SK-N-SH (cell line): ENCODE results near the gene GYS2. TPM values are rescaled to one million over a fixed set of nuclear protein-coding genes. Genes with fewer than 3 reads are reported as not detected.

ENCODE experiments used
- CTCF ChIA-PET: fragments of 300-600, 350-600 bp; formaldehyde crosslinking; extraction: SDS; loops from one replicate; lab custom pipeline; 2021; lab: Yijun Ruan, JAX
- POLR2A ChIA-PET: fragments of 350-600 bp; sonication (Branson Sonifier 250); formaldehyde crosslinking; extraction: SDS; loops from one replicate; lab custom pipeline; 2020; ENCODE audit warnings: antibody characterized with exemption, inconsistent platforms; lab: Yijun Ruan, JAX
- DNase-seq: peaks from one replicate; pipeline ENCODE4 v3.0.0; 2012
- H2AFZ ChIP-seq: fragments of 200-600 bp; sonication (generic); 2 replicates; pipeline ENCODE4 v1.8.1; 2016; ENCODE audit warnings: antibody characterized with exemption, mild to moderate bottlenecking, low read depth
- H3F3A ChIP-seq: fragments of 200-600 bp; sonication (generic); replicated peaks from 2 replicates; pipeline ENCODE3; 2016; ENCODE audit warnings: antibody characterized with exemption, mild to moderate bottlenecking; ENCODE audit not compliant: insufficient read depth
- H3K27ac ChIP-seq, 2 experiments: fragments of 200-500 bp in 1 of 2; fragments of 200-600 bp in 1 of 2; sonication (Bioruptor generic) in 1 of 2; sonication (generic), shearing (Covaris generic) in 1 of 2; 2 replicates each; pipeline versions ENCODE4 v1.5.1 to v1.6.1; 2014 to 2016; ENCODE audit warnings: low read depth in 2 of 2, inconsistent platforms in 1 of 2, low read length in 1 of 2, mild to moderate bottlenecking in 1 of 2, mixed read lengths in 1 of 2
- H3K27me3 ChIP-seq: fragments of 200-600 bp; sonication (generic), shearing (Covaris generic); 2 replicates; pipeline ENCODE4 v1.6.1; 2016; ENCODE audit warnings: mixed run types; ENCODE audit not compliant: insufficient read depth
- H3K36me3 ChIP-seq, 2 experiments: fragments of 200-500 bp in 1 of 2; fragments of 200-600 bp in 1 of 2; sonication (Bioruptor generic) in 1 of 2; sonication (generic) in 1 of 2; replicated peaks in 1 of 2; 2 replicates each; pipeline versions ENCODE3 to v1.5.1; 2014 to 2016; ENCODE audit warnings: low read length in 1 of 2, mild to moderate bottlenecking in 1 of 2; ENCODE audit not compliant: insufficient read depth in 2 of 2, control insufficient read depth in 1 of 2
- H3K4me1 ChIP-seq, 2 experiments: fragments of 200-500 bp in 1 of 2; fragments of 200-600 bp in 1 of 2; sonication (Bioruptor generic) in 1 of 2; sonication (generic), shearing (Covaris generic) in 1 of 2; 2 replicates each; pipeline versions ENCODE4 v1.5.1 to v1.6.1; 2014 to 2016; ENCODE audit warnings: low read depth in 1 of 2, low read length in 1 of 2, mixed run types in 1 of 2; ENCODE audit not compliant: insufficient read depth in 2 of 2, control insufficient read depth in 1 of 2
- H3K4me2 ChIP-seq: fragments of 200-600 bp; sonication (generic), shearing (Covaris generic); 2 replicates; pipeline ENCODE4 v1.6.1; 2017; ENCODE audit warnings: mixed run types
- H3K4me3 ChIP-seq, 2 experiments: fragments of 200-500 bp in 1 of 2; fragments of 200-600 bp in 1 of 2; sonication (Bioruptor generic) in 1 of 2; sonication (generic), shearing (Covaris generic) in 1 of 2; 2 replicates each; pipeline versions ENCODE4 v1.5.1 to v1.8.1; 2014 to 2016; ENCODE audit warnings: low read depth in 2 of 2, inconsistent platforms in 1 of 2, low read length in 1 of 2, mild to moderate bottlenecking in 1 of 2, mixed read lengths in 1 of 2, moderate library complexity in 1 of 2
- H3K79me2 ChIP-seq: fragments of 200-600 bp; sonication (generic); 2 replicates; pipeline ENCODE4 v1.8.1; 2017; ENCODE audit warnings: mild to moderate bottlenecking; ENCODE audit not compliant: insufficient read depth
- H3K9ac ChIP-seq: fragments of 200-600 bp; sonication (generic); 2 replicates; pipeline ENCODE4 v1.6.1; 2017; ENCODE audit warnings: mixed run types
- H3K9me2 ChIP-seq: fragments of 200-600 bp; sonication (generic); 2 replicates; pipeline ENCODE4 v1.6.1; 2017; ENCODE audit warnings: mixed run types
- H3K9me3 ChIP-seq: fragments of 200-600 bp; sonication (generic); 2 replicates; pipeline ENCODE4 v1.6.1; 2017; ENCODE audit warnings: mixed run types, mild to moderate bottlenecking, moderate library complexity
- H4K20me1 ChIP-seq: fragments of 200-600 bp; sonication (generic); 2 replicates; pipeline ENCODE4 v1.6.1; 2017; ENCODE audit warnings: mild to moderate bottlenecking, mixed run types; ENCODE audit not compliant: insufficient read depth
- FOSL2 ChIP-seq: IDR thresholded peaks from 2 replicates; pipeline ENCODE4 v1.4.0; 2012; ENCODE audit warnings: low read depth, mild to moderate bottlenecking, moderate library complexity, borderline replicate concordance
- FOXM1 ChIP-seq: IDR thresholded peaks from 2 replicates; pipeline ENCODE4 v1.4.0; 2012; ENCODE audit warnings: low read depth, mild to moderate bottlenecking
- GABPA ChIP-seq: IDR thresholded peaks from 2 replicates; pipeline ENCODE4 v1.4.0; 2012; ENCODE audit warnings: low read depth, mild to moderate bottlenecking
- GATA2 ChIP-seq: sonication (generic); formaldehyde crosslinking; IDR thresholded peaks from 2 replicates; pipeline ENCODE4 v1.5.0; 2020; ENCODE audit warnings: mild to moderate bottlenecking, missing genetic modification reagents
- MEF2A ChIP-seq: IDR thresholded peaks from 2 replicates; pipeline ENCODE4 v1.4.0; 2012; ENCODE audit warnings: low read depth, borderline replicate concordance
- MXI1 ChIP-seq: IDR thresholded peaks from 2 replicates; pipeline ENCODE4 v1.6.1; 2012; ENCODE audit warnings: mild to moderate bottlenecking, low read depth, low read length, improper control_type of control experiment
- NFIC ChIP-seq: IDR thresholded peaks from 2 replicates; pipeline ENCODE4 v1.4.0; 2012; ENCODE audit warnings: borderline replicate concordance
- NRF1 ChIP-seq: IDR thresholded peaks from 2 replicates; pipeline ENCODE4 v1.6.1; 2012; ENCODE audit warnings: low read depth, mild to moderate bottlenecking, low read length
- POLR2AphosphoS5 ChIP-seq: IDR thresholded peaks from 2 replicates; pipeline ENCODE4 v1.6.1; 2012; ENCODE audit warnings: low read depth, low read length
- RCOR1 ChIP-seq: fragments of 150-350 bp; IDR thresholded peaks from 2 replicates; pipeline ENCODE4 v1.6.1; 2017; ENCODE audit warnings: antibody characterized with exemption, low read length
- RXRA ChIP-seq: IDR thresholded peaks from 2 replicates; pipeline ENCODE4 v1.4.0; 2012; ENCODE audit warnings: low read depth, mild to moderate bottlenecking, borderline replicate concordance
- SIN3A ChIP-seq: IDR thresholded peaks from 2 replicates; pipeline ENCODE4 v1.6.1; 2012; ENCODE audit warnings: low read depth, mild to moderate bottlenecking, low read length, moderate library complexity, borderline replicate concordance
- SMC3 ChIP-seq: IDR thresholded peaks from 2 replicates; pipeline ENCODE4 v1.6.1; 2012; ENCODE audit warnings: low read depth, low read length, improper control_type of control experiment
- TAF1 ChIP-seq: IDR thresholded peaks from 2 replicates; pipeline ENCODE4 v1.6.1; 2012; ENCODE audit warnings: low read depth, mild to moderate bottlenecking, low read length, moderate library complexity, borderline replicate concordance
- TEAD4 ChIP-seq: IDR thresholded peaks from 2 replicates; pipeline ENCODE4 v1.4.0; 2012; ENCODE audit warnings: mild to moderate bottlenecking, borderline replicate concordance; ENCODE audit not compliant: insufficient read depth
- YY1 ChIP-seq: IDR thresholded peaks from 2 replicates; pipeline ENCODE4 v1.4.0; 2012; ENCODE audit warnings: low read depth, mild to moderate bottlenecking
- WGBS: methylation state at CpG from one replicate; pipeline ENCODE4 v1.1.6; 2017; ENCODE audit warnings: low lambda C conversion rate; 5-methylcytosine and 5-hydroxymethylcytosine counted together
- polyA plus RNA-seq, 3 experiments: library from polyadenylated mRNA; depleted of rRNA; stranded (reverse); fragments of >200 nt; gene quantifications; 2 replicates each; pipeline ENCODE4 v1.2.3, GENCODE V29; 2012
- TF ChIP-seq, protein P1 (sequence below): IDR thresholded peaks from 2 replicates; pipeline ENCODE4 v1.4.0; 2012; ENCODE audit warnings: low read depth

The GYS2 gene
- polyA plus RNA-seq, 1 of the 3 experiments (the other 2 are of a cell fraction) = not detected

DNA sequence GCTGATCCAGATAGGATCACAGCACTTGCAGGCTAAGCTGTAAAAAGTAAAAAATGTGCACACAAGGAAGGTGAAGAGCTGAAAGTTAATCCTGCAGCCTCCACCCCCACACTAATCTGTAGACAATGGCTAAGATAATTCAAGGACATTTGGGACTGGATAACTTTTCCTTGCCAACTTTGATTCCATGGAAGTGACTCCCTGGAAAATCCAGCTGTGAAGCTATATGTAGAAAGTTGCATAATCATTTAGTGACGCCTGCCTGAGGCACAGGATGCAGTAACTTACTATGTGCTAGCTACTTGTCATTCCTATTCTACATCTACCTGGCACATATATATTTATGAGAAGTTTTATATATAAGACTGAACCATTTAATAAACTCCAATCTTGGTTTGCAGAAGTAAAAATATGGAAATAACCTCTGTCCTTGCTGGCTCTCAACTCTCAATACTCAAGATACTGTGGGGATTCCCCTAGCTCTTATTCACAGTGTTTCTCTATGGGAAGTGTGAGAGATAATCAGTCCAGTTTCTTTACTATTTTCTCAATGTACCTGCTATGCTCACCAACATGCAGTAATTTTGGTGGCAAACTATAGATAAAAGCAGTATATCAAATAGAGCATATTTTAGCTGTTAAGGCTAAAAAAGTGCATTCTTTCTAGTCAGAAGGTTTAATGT lies 38.2 kb upstream of the GYS2 start:
- DNase-seq = no peak
- peaks cover 82 to 87% of the 10 kb centered on the region in 2 experiments for H3K36me3 ChIP-seq

GRCh38 chr12:21638054-21638891 lies 33.6 kb upstream of the GYS2 start:
- Histone ChIP-seq H4K20me1 (0 out of 2 replicates have a peak, but pooled peaks cover 4% of the 10 kb centered on the region), H3K9me2 (no peaks in the 10 kb centered on the region), H3K79me2 (peaks cover 12% of the 10 kb centered on the region; the same call in 1 of the 2 replicates), H3K27ac (no peak overlapping the region), H3K9me3 (no peaks in the 10 kb centered on the region), H3F3A (peaks cover 9% of the 10 kb centered on the region), H3K9ac (no peak overlapping the region), H3K4me2 (no peak overlapping the region), H3K36me3 (peaks cover 89 to 90% of the 10 kb centered on the region in 2 experiments), H3K4me1 (no peaks in the 10 kb centered on the region; a peak in 2 of 4 replicates), H3K4me3 (no peak overlapping the region), H2AFZ (no peak overlapping the region), H3K27me3 (no peaks in the 10 kb centered on the region)
- CTCF ChIA-PET = interaction anchor here (0.9 kb wide), 1 partner anchor 28 kb away, joined by 3 read pairs; no protein-coding TSS in a partner anchor
- TF ChIP-seq GABPA (no peak), FOSL2 (no peak), RXRA (no peak), SMC3 (no peak), NFIC (no peak), RCOR1 (no peak), TEAD4 (no peak), NRF1 (no peak), TAF1 (no peak), YY1 (no peak), GATA2 (no peak)
- DNase-seq = no peak
- WGBS = 85% methylated on average over 1 of the region's 1 CpG
- POLR2A ChIA-PET = no interaction called here

More for the DNA sequence above, 38.2 kb upstream of the GYS2 start:
- Histone ChIP-seq H3F3A (peaks cover 9% of the 10 kb centered on the region), H3K9me2 (no peaks in the 10 kb centered on the region), H3K79me2 (peaks cover 13% of the 10 kb centered on the region), H3K27ac (no peak overlapping the region), H4K20me1 (0 out of 2 replicates have a peak, but pooled peaks cover 4% of the 10 kb centered on the region), H3K4me2 (no peak overlapping the region), H3K4me1 (peaks cover 4 to 5% of the 10 kb centered on the region in 2 experiments; a peak in 3 of 4 replicates), H2AFZ (no peak overlapping the region), H3K4me3 (no peak overlapping the region), H3K9me3 (no peaks in the 10 kb centered on the region), H3K27me3 (no peaks in the 10 kb centered on the region), H3K9ac (no peak overlapping the region)
- ChIA-PET POLR2A (no interaction called here), CTCF (interaction anchor here (1.0 to 1.1 kb wide), 2 partner anchors 30 to 37 kb away, joined by 3 read pairs; no protein-coding TSS in a partner anchor)
- TF ChIP-seq TAF1 (no peak), GABPA (no peak), POLR2AphosphoS5 (no peak), NRF1 (no peak), FOXM1 (no peak), SIN3A (no peak), MXI1 (no peak), MEF2A (no peak), TEAD4 (no peak)
- TF ChIP-seq, protein P1, sequence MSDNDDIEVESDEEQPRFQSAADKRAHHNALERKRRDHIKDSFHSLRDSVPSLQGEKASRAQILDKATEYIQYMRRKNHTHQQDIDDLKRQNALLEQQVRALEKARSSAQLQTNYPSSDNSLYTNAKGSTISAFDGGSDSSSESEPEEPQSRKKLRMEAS = no peak
- WGBS = 91% methylated on average over 1 of the region's 1 CpG
